Ishikawa (cell line): ENCODE results near the gene TMEM91.

Source experiments
- CREB1 ChIP-seq: IDR thresholded peaks from 2 replicates; pipeline ENCODE4 v1.6.1; 2012; ENCODE audit warnings: low read depth
- EGR1 ChIP-seq: IDR thresholded peaks from 2 replicates; pipeline ENCODE4 v1.6.1; 2012
- EP300 ChIP-seq: IDR thresholded peaks from 2 replicates; pipeline ENCODE4 v1.6.1; 2012; ENCODE audit warnings: borderline replicate concordance
- FOXM1 ChIP-seq: IDR thresholded peaks from 2 replicates; pipeline ENCODE4 v1.6.1; 2012; ENCODE audit warnings: low read depth, borderline replicate concordance
- MAX ChIP-seq: IDR thresholded peaks from 2 replicates; pipeline ENCODE4 v1.6.1; 2012
- NFIC ChIP-seq: IDR thresholded peaks from 2 replicates; pipeline ENCODE4 v1.6.1; 2012
- RAD21 ChIP-seq: IDR thresholded peaks from 2 replicates; pipeline ENCODE4 v1.6.1; 2012; ENCODE audit warnings: low read depth
- REST ChIP-seq: IDR thresholded peaks from 2 replicates; pipeline ENCODE4 v1.6.1; 2012; ENCODE audit warnings: low read depth, mild to moderate bottlenecking
- TAF1 ChIP-seq: IDR thresholded peaks from 2 replicates; pipeline ENCODE4 v1.6.1; 2012; ENCODE audit warnings: low read depth, mild to moderate bottlenecking
- TEAD4 ChIP-seq: IDR thresholded peaks from 2 replicates; pipeline ENCODE4 v1.6.1; 2012
- USF1 ChIP-seq: IDR thresholded peaks from 2 replicates; pipeline ENCODE4 v1.6.1; 2012

GRCh38 chr19:41367848-41368301 is 8.5 kb upstream of the TMEM91 start:
- TF ChIP-seq MAX (no peak), REST (no peak), TAF1 (no peak), NFIC (no peak), CREB1 (no peak), USF1 (no peak), EP300 (no peak), FOXM1 (no peak), RAD21 (no peak), TEAD4 (no peak), EGR1 (no peak)
